Activated T-cell treated with anti-CD3 and anti-CD28 coated beads for 48 hours (primary cell): Measurements from ENCODE around the gene ARHGDIG.
A peak's percentile ranks its signal among the peaks of the same experiment; 100 is the strongest.

ENCODE experiments used
- DNase-seq: peaks from one replicate; pipeline ENCODE4 v3.0.0-alpha.2; 2020; ENCODE audit warnings: low read depth

Gene ARHGDIG

DNA sequence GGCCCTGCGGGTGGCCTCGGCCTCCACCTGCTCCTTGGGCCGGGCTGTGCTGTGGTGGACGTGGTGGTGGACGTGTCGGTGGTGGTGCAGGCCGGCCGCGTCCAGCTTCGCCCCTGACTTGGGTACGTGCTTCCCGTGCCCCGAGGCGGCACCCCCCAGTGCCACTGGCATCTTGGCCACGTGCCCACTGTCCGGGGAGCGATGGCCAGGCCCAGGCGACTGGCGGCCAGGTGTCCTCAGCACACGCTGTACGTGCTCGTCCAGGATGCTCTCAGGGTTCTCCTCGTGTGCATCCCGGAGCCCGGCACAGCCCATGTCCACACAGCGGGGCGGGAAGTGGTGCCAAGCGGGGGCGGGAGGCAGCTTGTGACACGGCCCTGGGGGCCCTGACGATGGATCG is 17.4 kb downstream of the ARHGDIG start:
- DNase-seq: no peak

DNA sequence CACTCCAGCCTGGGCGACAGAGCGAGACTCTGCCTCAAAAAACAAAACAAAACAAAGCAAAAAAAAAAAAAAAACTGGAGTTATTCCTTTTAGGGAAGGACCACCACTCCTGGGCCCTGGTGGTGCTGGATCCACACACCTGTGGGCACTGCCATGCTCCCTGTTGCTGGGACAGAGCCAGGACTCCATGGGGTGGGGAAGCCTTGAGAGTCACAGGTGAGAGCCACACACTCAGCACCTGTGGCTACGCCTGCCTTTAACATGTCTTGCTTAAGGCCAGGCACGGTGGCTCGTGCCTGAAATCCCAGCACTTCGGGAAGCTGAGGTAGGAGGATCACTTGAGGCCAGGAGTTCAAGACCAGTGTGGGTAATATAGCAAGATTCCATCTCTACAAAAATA is 20.8 kb downstream of the ARHGDIG start:
- DNase-seq: no peak

DNA sequence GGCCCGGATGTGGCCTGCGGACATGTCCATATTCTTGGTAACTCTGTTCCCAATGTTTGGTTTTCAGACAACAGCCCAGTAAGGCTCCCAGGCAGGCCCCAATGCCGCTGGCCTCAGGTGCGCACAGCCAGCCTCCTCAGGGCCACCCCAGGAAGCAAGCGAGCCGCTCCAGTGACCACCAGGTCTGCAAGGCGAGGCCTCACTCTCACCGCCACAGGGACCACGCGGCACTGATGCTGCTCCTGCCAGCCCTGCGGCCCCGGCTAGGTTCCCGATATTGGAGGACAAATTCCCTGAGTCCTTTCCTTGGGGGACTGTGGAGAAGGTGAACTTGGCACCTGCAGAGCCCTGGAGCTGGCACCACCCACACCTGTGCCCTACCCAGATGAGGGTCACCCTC is 21.6 kb downstream of the ARHGDIG start:
- no peak for DNase-seq

DNA sequence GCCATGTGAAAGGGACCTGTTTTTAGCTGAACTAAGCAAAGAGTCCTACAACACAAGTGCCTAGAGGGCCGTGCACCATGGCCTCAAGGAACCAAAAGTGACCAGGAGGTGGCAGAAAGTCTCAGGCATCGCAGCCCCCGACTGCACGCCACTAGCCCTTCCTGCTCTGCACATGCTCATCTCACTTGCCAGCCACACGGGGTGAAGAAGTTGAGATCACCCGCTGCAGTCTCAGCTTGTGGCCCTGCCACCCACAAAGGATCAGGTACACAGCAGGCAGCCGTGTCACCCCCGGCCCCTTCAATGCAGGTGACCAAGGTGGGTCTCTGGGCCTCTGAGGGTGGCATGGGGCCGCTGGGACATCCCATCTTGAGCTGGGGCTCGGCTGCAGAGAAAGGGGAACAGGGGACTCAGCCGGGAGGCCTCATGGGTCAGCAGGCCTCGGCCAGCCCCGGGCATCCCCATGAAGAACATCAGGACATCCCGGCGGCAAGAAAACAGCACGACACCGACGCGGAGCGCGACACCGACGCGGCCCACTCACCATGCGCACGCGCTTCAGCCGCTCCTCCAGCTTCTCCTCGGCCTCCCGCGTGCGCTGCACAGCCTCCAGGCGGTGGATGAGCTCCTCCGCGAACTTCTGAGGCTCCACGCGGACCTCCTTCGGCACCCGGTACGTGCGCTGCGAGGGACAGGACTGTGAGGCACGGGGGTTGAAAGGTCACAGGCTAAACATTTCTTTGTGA is 23.5 kb downstream of the ARHGDIG start:
- DNase-seq: no peak

DNA sequence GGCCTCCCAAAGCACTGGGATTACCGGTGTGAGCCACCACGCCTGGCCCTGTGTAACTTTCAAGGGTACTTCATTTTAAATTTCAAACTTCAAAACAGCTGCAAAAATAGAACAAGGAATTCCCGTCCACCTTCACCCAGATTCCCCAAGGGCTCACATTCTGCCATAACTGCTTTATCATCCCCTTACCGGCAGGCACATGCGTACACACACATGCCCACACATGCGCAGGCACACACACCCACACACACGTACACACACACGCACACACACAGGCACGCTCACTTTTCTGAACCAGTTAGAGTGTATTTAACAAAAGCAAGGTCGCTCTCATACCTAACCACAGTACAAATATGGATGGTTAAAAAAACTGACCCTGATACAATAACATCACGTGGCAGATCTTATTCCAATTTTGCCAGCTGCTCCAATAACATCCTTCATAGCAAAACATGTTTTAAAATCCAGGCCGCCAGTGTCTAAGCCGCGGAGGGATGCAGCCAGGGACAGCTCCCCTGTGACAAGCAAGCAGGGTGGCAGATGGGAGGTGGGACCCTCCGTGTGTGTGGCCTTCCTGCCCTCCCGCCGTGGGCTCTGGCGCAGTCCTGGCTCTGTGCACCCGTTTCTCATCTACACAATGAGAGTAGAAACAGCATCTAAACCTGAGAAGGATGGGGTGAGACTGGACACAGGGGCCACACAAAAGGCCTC is 25.7 kb downstream of the ARHGDIG start:
- DNase-seq: no peak

DNA sequence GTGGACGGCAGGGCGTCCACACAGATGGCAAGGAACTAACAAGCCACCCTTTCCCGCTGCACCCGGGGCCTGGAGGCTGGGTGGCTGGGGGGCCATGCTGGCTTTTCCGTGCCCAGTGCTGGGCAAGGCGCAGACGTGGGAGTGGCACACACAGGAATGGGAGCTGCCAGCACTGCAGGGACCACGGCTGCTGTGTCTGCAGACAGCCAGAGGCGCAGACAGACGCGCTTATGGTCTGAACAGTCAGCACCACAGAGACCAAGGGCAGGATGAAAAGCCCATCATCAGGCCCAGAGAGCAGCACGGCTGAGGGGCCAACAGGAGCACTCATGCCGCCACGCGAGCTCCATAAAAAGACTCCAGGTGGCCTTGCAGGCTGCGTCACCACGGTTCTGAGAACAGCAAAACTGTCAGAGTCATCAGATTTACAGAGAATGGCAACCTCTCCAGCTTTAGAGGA is 26.6 kb downstream of the ARHGDIG start:
- DNase-seq: no peak

DNA sequence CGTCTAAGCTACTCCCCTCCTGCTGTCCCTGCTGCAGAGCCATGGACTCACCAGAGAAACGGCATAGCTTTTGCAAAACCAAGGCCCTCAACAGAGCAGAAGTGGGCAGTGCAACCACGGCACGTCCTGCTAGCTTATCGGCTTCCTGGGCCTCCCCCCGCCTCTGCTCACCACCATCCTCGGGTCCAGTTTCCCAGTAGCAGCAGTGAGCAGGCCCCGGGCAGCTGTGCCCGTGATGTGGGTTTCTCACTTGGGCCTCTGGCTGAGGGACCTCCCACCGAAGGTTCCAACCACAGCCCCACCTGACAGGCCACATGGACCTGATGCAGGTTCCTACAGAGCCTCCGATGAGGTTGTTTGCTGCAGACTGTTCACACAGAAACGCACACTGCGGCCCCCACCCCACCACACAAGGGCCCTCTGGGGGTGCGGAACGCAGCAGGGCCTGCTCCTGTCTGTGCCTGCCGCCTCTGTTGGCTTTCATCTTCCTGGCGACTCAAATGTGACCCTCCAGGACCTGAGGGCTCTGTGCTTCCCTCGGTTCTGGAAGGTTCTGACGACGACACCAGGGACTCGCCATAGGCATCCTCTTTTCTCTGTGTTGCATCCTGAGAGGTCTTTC is 27.4 kb downstream of the ARHGDIG start:
- DNase-seq: no peak

DNA sequence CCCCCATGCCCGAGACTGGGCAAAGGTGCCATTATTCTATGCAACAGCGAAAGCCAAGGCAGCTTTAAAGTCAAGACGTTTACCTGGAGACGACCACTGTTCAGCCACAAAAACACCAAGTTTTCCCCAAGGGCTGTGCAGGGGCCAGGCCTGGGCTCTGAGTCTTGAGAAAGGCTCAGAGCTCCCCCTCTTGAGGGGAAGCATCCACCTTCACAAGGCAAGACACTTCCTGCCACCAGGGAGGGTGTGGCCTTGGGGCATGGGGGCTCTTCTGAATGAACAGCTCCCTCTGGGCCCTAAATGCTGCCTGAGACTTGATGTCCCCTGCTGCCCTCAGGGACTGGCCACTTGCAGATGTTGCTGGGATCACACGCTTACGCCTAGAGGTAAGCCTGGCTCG is 29.1 kb downstream of the ARHGDIG start:
- no peak for DNase-seq

DNA sequence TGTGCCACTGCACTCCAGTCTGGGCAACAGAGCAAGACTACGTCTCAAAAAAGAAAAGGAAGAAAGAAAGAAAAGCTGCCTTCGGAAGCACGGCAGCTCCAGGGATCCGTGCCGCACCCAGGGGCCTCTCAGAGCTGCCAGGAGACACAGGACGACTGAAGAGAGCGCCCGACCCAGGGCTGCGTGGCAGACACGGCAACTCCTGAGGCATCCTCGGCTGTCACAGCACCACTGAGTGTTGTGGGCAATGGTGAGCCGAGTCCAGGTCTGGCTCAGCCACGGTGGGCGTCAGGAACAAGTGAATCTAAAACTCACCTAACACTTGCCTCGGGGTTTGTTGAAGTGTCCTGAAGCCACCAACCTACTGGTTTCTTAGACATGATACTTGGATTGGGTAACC is 31.3 kb downstream of the ARHGDIG start:
- DNase-seq: no peak

DNA sequence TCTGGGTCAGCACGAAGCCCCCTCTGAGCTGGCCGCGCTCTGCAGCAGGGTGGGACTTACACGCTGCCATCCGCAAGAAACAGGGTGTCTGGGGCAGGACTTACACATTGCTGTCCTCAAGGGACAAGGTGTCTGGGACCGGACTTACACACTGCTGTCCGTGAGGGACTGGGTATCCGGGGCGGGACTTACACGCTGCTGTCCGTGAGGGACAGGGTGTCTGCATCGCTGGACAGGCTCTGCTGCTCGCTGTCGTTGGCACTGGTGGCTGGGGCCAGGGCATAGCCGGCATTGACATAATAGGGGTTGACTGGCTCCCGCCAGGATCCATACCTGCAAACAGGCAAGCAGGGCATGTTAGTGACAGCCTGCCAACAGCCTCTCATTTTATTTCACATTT is 34.0 kb downstream of the ARHGDIG start:
- DNase-seq: no peak

DNA sequence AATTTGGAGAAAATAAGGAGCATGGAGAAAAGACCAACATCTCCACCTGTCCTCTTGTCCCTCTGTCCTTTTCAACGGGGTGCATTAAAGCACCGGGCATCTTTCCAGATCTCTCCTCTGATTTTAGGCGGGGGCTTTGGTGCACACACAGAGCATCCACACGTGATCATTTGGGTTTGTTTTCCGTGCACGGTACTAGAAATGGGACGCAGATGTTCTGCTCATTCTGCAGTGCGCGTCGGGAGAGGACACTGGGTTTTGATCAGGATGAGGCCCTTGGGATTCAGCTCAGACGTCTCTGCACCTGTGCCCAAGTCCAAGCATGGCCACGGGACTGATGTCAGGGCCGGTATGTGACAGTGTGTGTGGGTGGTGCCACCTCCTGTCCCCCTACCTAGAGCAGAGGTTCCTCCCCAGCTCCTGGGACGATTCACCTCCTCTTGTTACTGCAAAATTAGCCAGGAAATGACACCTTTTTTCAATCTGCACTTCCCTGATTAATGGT is 34.5 kb downstream of the ARHGDIG start:
- no peak for DNase-seq

DNA sequence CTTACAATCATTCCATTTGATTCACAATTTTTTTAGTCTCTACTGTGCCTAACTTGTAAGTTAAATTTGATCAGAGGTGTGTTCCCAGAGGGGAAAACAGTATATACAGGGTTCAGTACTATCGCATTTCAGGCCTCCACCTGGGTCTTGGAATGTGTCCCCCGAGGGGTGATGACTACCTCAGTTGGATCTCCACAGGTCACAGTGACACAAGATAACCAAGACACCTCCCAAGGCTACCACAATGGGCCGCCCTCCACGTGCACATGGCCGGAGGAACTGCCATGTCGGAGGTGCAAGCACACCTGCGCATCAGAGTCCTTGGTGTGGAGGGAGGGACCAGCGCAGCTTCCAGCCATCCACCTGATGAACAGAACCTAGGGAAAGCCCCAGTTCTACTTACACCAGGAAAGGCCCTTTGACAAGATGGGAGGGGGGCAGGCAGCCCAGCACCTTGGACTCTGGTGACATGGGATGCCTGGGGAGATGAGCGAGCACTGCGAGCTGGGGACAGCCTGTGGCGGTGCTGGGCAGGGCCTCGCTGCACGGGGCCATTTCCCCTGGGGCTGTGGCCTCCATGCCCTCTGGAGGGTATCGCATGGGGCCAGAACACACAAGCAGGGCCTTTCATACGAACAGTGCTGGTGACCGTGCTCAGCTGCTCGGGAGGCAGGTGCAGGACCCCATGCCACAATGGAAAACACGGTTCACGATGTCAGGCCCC is 36.5 kb downstream of the ARHGDIG start:
- no peak for DNase-seq

DNA sequence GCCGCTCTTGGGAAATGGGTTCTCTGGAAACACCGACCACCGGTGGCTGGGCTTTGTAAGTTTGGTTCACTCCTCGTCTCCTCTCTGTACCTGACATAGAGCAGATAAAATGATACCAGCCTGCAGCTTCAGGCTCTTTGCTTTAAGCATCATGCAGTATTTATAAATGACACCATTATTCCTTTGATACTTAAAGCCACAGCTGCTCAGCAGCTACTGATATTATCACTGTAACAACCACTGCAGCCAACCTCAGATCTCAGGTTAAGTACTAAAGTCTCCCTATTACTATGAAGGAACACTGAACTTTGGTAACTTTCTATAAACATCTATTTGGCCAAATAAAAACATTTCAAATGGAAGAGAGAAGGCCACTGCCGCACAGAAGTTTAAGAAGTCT is 37.2 kb downstream of the ARHGDIG start:
- no peak for DNase-seq

DNA sequence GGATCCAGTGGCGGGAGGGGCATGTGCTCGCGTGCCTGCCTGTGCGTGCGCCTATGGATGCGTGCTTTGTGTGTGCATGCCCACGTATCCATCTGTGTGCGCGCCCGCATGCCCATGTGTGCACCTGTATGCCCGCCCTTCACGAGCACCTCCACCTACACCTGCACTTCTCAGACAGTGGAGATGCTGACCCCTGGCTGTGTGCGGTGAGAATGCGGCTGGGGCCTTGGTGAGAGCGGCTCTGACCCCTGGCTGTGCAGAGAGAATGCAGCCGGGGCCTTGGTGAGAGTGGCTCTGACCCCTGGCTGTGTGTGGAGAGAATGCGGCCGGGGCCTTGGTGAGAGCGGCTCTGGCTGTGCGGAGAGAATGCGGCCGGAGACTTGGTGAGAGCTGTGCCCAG is 38.2 kb downstream of the ARHGDIG start:
- DNase-seq: no peak

DNA sequence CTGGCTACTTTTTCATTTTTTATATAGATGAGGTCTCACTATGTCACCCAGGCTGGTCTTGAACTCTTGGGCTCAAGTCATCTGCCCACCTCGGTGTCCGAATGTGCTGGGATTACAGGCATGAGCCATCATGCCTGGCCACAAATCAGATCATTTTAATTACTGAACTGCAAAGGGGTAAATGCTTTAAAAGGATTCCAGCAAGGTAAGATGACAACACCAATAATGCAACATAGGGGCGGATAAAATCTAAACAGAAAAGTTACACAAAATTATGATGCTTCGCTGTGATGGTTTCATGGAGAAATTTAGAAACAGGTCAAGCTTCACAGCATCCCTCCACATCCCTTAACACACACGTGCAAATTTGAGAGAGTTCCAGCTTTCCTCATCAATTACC is 39.8 kb downstream of the ARHGDIG start:
- no peak for DNase-seq

DNA sequence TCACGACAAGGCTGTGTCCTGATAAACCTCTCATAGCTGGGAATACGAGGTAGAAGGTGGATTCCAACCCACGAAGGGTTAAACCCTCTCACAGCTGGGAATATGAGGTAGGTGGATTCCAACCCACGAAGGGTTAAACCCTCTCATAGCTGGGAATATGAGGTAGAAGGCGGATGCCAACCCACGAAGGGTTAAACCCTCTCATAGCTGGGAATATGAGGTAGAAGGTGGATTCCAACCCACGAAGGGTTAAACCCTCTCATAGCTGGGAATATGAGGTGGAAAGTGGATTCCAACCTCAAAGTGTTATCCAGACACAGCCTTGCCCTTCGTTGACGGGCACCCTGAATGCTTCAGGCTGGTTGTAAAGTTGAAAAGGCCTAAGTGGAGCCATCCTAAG is 41.1 kb downstream of the ARHGDIG start:
- DNase-seq: no peak

DNA sequence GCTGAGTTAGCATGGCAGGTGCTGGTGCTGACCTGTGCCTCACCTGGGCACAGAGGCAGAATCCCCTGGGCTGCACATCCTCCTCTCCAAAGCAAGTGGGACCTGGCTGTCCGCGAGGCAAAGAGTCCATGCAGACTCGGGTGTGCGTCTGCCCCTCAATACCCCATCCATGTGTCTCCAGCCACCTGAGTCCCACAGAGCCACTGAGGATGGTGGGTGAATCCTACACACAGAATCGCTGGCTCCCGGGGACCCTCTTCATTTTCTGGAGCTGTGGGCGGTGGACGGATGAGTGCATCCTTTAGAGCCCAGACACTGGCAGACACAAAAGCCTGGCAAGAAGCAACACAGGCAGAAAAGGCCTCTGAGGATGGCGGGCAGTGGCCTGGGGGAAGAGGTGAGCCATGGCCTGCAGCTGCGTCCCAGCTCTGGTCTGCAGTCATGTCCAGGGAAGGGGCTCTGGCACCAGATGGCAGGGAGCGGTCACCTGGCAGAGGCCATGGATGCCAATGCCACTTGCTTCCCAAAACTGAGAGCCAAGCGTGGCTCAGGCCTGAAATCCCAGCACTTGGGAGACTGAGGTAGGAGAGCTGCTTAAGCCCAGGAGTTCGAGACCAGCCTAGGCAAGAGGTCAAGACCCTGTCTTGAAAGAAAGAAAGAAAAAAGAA is 42.2 kb downstream of the ARHGDIG start:
- DNase-seq: no peak

DNA sequence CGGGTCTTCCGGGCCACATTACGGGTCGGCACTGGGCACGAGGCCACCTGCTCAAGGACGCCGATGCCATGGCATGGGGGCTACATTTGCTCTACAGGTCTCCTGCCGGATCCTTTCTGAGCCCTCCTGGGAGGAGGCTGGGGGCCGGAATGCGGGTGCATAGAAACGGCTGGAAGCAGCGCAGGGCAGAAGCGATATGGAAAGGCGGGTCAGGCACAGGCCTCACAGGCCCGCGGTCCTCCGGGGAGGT is 43.7 kb downstream of the ARHGDIG start:
- no peak for DNase-seq

DNA sequence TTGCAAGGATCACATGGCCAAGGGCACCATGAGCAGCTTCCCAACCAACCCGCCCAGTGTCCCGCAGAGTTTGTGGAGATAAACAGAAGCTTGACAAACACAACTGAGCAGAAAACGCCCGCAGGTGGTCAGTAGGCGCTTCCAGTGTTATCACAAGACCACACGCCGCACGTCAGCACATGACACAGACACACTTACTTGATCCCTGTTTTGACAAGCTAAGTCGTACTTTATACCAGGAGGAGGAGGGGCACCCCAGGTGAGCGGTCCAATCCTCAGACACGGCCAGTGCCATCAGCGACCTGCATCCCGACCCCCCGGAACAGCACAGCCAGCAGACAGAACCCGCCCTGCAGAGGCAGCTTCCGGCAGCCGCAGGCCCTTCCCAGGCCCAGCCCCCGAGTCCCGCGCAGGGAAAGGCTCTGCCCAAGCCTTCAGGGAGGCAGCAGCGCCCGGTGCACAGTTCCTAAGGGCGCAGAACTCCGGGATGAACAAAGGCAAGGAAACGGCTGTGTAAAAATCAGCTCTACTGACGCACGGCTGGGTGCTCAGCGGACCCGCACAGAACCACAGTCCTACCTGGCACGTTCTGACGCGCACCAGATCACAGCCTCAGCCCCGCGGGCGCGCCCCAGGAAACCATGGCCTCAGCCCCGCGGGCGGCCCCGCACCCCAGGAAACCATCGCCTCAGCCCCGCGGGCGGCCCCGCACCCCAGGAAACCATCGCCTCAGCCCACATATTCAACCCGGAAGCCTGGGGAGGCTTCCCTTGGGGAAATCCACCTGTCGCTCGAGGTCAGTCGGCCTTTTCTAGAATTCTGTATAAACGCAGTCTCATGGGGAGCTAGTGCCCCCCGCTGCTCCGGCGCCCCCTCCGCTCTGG is 44.3 kb downstream of the ARHGDIG start:
- DNase-seq: peak; percentile 45

DNA sequence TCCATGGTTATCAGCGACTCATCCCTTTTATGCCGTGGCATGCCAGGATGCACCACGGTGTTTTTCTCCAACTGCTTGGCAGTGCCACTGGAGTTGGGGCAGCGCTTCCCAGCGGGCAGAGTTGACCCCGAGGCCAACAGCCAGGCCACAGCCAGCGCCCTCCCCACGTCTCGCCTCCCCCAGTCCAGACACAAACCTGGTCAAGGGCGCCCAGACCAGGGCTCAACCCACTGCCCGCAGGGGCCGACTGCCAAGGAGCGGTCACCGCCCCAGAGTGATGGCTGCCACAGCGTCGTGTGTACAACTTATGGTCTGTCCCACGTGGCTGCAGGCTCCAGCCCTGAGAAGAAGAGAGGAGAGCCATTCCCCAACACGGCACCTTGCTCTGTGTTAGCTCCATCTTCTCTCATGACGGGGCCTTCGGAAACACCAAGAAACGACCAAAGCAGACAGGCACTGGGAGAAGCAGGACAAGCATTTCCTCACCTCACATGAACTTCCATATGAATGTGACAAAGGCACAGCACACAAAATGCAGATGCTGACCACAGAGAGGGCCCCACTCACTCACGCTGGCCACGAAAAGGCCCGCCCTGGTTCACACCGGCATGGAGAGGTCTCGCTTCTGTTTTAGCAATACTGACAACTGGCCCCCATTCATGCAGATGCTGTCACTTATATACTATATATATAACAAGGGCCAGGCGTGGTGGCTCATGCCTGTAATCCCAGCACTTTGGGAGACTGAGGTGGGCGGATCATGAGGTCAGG is 45.2 kb downstream of the ARHGDIG start:
- DNase-seq: no peak
